ENCODE data around the gene CPT2. TPM values are rescaled to one million over a fixed set of nuclear protein-coding genes. Genes with fewer than 3 reads are reported as not detected.
A peak's percentile ranks its signal among the peaks of the same experiment; 100 is the strongest.

The CPT2 gene
- total RNA-seq, 2 experiments from 2014 or later: 10.6 to 12.0 TPM

DNA sequence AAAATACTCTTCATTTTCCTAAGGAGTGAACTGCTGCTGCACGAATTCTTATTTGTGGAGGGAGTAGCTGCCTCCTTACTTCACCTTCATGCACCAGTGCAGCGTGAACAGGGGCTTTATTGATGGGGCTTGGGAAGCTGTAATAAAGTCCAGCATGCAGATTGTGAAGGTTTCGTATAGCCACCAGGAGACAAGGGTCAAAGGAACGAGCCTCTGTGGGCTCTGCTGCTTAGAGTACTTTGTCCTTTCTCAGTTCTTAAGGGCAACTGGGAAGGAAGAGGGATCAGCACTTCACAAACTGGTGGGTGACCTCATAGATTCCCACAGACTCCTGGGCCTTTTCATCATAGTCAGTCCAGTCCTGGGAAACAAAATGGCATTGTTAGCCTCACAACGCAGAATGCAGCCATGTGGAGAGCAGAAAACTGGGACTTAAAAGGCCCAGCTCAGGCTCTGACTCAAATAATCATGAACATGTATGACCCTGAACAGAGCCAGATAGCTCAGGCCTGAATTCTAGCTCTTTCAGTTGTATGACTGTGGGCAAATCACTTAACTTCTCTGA lies 17.8 kb downstream of the CPT2 start:
- Histone ChIP-seq H3K36me3 (ENCODE audit: insufficient read depth, low read length) (peaks cover 65% of the 10 kb centered on the region), H3K9me3 (ENCODE audit: control insufficient read depth in 1 of 2, insufficient read depth in 1 of 2, low read length in 2 of 2) (no peaks in the 10 kb centered on the region), H3K4me3 (ENCODE audit: low read length) (no peak overlapping the region), H3K4me1 (ENCODE audit: insufficient read depth, low read length) (peaks cover 3% of the 10 kb centered on the region), H3K27ac (ENCODE audit: low read depth in 1 of 2, low read length in 2 of 2) (no peak overlapping the region), H3K27me3 (ENCODE audit: control insufficient read depth in 1 of 2, insufficient read depth in 2 of 2, low read length in 2 of 2) (no peaks in the 10 kb centered on the region)
- Mint-ChIP-seq H3K27ac (no peak overlapping the region), H3K36me3 (ENCODE audit: low read depth) (peaks cover 79% of the 10 kb centered on the region), H3K27me3 (no peaks in the 10 kb centered on the region), H3K9me3 (no peaks in the 10 kb centered on the region), H3K4me3 (no peak overlapping the region), H3K4me1 (ENCODE audit: low read depth) (peaks cover 16% of the 10 kb centered on the region)
- DNase-seq (no peak), ATAC-seq (ENCODE audit: poor library complexity) (no peak)
- TF ChIP-seq, protein P1, sequence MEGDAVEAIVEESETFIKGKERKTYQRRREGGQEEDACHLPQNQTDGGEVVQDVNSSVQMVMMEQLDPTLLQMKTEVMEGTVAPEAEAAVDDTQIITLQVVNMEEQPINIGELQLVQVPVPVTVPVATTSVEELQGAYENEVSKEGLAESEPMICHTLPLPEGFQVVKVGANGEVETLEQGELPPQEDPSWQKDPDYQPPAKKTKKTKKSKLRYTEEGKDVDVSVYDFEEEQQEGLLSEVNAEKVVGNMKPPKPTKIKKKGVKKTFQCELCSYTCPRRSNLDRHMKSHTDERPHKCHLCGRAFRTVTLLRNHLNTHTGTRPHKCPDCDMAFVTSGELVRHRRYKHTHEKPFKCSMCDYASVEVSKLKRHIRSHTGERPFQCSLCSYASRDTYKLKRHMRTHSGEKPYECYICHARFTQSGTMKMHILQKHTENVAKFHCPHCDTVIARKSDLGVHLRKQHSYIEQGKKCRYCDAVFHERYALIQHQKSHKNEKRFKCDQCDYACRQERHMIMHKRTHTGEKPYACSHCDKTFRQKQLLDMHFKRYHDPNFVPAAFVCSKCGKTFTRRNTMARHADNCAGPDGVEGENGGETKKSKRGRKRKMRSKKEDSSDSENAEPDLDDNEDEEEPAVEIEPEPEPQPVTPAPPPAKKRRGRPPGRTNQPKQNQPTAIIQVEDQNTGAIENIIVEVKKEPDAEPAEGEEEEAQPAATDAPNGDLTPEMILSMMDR (IDR thresholded peaks at IDR 0.05): no peak
- ChIA-PET POLR2A (no interaction called here), CTCF (no interaction called here)
- intact Hi-C loops (cut with DNase I, micrococcal nuclease): no loop called here

DNA sequence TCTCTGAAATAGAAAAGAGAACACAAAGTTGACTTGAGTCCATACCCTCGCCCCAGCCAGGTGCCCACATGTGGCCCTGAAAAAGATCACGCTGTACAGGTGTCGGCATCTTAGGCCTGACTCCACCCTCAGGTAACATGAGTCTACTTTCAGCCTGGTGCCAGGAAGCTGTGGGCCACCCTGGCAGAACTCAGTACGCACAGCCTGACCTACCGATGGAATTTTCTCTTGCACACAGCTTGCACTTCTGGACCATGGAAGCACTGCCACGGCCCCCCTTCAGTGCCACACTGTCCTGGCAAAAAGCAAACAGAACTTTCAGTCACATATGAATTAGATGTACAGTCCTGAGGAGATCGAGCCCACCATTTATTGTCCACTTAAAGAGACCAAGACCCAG lies 21.6 kb downstream of the CPT2 start:
- no peaks in the 10 kb centered on the region for H3K9me3 Mint-ChIP-seq
- H3K27me3 Mint-ChIP-seq: no peaks in the 10 kb centered on the region
- no peak overlapping the region for H3K4me3 Mint-ChIP-seq
- H3K36me3 Mint-ChIP-seq (ENCODE audit: low read depth): peaks cover 62% of the 10 kb centered on the region
- no peak for ATAC-seq (ENCODE audit: poor library complexity)
- H3K4me1 Mint-ChIP-seq (ENCODE audit: low read depth): peaks cover 35% of the 10 kb centered on the region
- H3K4me3 ChIP-seq (ENCODE audit: low read length): no peak overlapping the region
- H3K4me1 ChIP-seq (ENCODE audit: insufficient read depth, low read length): peaks cover 19% of the 10 kb centered on the region
- ChIA-PET CTCF (no interaction called here), POLR2A (no interaction called here)
- no peaks in the 10 kb centered on the region for H3K27me3 ChIP-seq (ENCODE audit: control insufficient read depth in 1 of 2, insufficient read depth in 2 of 2, low read length in 2 of 2)
- H3K36me3 ChIP-seq (ENCODE audit: insufficient read depth, low read length): peaks cover 35% of the 10 kb centered on the region
- TF ChIP-seq, protein P1 (IDR thresholded peaks at IDR 0.05): no peak
- no peaks in the 10 kb centered on the region for H3K9me3 ChIP-seq (ENCODE audit: control insufficient read depth in 1 of 2, insufficient read depth in 1 of 2, low read length in 2 of 2)
- DNase-seq: no peak
- peak overlapping the region; percentile 97 for H3K27ac Mint-ChIP-seq
- no peak overlapping the region for H3K27ac ChIP-seq (ENCODE audit: low read depth in 1 of 2, low read length in 2 of 2)
- intact Hi-C loops (cut with DNase I, micrococcal nuclease): no loop called here

DNA sequence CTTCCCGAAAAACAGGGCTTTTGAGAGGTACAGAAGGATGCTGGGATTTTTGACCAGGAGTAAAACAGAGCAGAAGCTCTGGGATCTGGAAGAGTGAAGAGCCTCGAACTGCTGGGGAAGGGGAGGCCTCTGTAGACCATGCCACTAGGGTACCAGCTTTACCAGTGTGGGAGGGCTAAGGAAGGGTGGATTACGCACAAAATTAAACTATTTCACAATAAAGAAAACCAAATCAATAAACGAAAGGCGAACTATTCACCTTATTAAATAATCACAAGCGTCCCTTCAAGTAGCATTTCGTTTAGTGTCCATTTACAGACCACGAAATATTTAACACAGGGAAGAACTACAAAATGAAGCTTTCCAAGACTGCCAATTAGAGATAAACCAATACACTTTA lies 23.1 kb downstream of the CPT2 start:
- H3K4me3 Mint-ChIP-seq: peak overlapping the region; percentile 98

More for the DNA sequence above, 23.1 kb downstream of the CPT2 start:
- Mint-ChIP-seq H3K36me3 (ENCODE audit: low read depth) (peaks cover 51% of the 10 kb centered on the region), H3K27ac (peak overlapping the region; percentile 97), H3K9me3 (no peaks in the 10 kb centered on the region), H3K4me1 (ENCODE audit: low read depth) (peaks cover 35% of the 10 kb centered on the region), H3K27me3 (no peaks in the 10 kb centered on the region)
- ATAC-seq (ENCODE audit: poor library complexity) (no peak), DNase-seq (no peak)
- Histone ChIP-seq H3K4me3 (ENCODE audit: low read length) (peak overlapping the region; percentile 84), H3K36me3 (ENCODE audit: insufficient read depth, low read length) (peaks cover 21% of the 10 kb centered on the region), H3K9me3 (ENCODE audit: control insufficient read depth in 1 of 2, insufficient read depth in 1 of 2, low read length in 2 of 2) (no peaks in the 10 kb centered on the region), H3K27me3 (ENCODE audit: control insufficient read depth in 1 of 2, insufficient read depth in 2 of 2, low read length in 2 of 2) (no peaks in the 10 kb centered on the region), H3K27ac (ENCODE audit: low read depth in 1 of 2, low read length in 2 of 2) (peak overlapping the region; percentile 95 to 96), H3K4me1 (ENCODE audit: insufficient read depth, low read length) (peaks cover 19% of the 10 kb centered on the region)
- ChIA-PET POLR2A (interaction anchor here (0.6 to 3.3 kb wide), 6 partner anchors 11 to 298 kb away, joined by 3 to 13 read pairs (median 4); partner anchors contain the start of genes CPT2 and ECHDC2), CTCF (interaction anchor here (1.1 to 1.3 kb wide), 2 partner anchors 21 to 37 kb away, joined by 3 read pairs; no protein-coding TSS in a partner anchor)
- intact Hi-C loops (cut with DNase I, micrococcal nuclease): loop anchor here (1.0 to 10.0 kb wide), 3 partner anchors 22 to 1545 kb away; partner anchors contain the start of genes CPT2 (in 1 of the 2) and PARS2 (in 1 of the 2)
- TF ChIP-seq, protein P1 (IDR thresholded peaks at IDR 0.05): no peak
